Measurements from ENCODE around the gene SNTA1. TPM values are rescaled to one million over a fixed set of nuclear protein-coding genes. Genes with fewer than 3 reads are reported as not detected.

Gene SNTA1
- total RNA-seq, 1 experiment from 2014 or later, result 7.6 TPM

- H3K4me3 Mint-ChIP-seq (ENCODE audit: low read depth, unreplicated experiment), result no peak overlapping the region
- intact Hi-C loops (cut with micrococcal nuclease; ENCODE audit: unreplicated experiment), result no loop called here
- no peak for DNase-seq
- CTCF ChIA-PET, result no interaction called here
- no peaks in the 10 kb centered on the region for H3K4me1 Mint-ChIP-seq (ENCODE audit: low read depth, unreplicated experiment)
- H3K27me3 Mint-ChIP-seq (ENCODE audit: unreplicated experiment), result no peaks in the 10 kb centered on the region
- no TSS peak for BruUV-seq (replicated peaks)
- no peak for TF ChIP-seq CTCF (IDR thresholded peaks at IDR 0.05; ENCODE audit: unreplicated experiment)
- no peaks in the 10 kb centered on the region for H3K9me3 Mint-ChIP-seq (ENCODE audit: low read depth, unreplicated experiment)
- no peak overlapping the region for H3K27ac Mint-ChIP-seq (ENCODE audit: unreplicated experiment)
- peaks cover 45% of the 10 kb centered on the region for H3K36me3 Mint-ChIP-seq (ENCODE audit: insufficient read depth, unreplicated experiment)
Measured at GRCh38 chr20:33388268-33388667, 55.3 kb downstream of the SNTA1 start.

GRCh38 chr20:33387177-33387576, 56.4 kb downstream of the SNTA1 start:
- no peak for TF ChIP-seq CTCF (IDR thresholded peaks at IDR 0.05; ENCODE audit: unreplicated experiment)
- Mint-ChIP-seq H3K4me1 (ENCODE audit: low read depth, unreplicated experiment) (no peaks in the 10 kb centered on the region), H3K27ac (ENCODE audit: unreplicated experiment) (no peak overlapping the region), H3K27me3 (ENCODE audit: unreplicated experiment) (no peaks in the 10 kb centered on the region), H3K36me3 (ENCODE audit: insufficient read depth, unreplicated experiment) (peaks cover 42% of the 10 kb centered on the region), H3K9me3 (ENCODE audit: low read depth, unreplicated experiment) (no peaks in the 10 kb centered on the region), H3K4me3 (ENCODE audit: low read depth, unreplicated experiment) (no peak overlapping the region)
- no peak for DNase-seq
- CTCF ChIA-PET, result no interaction called here
- no TSS peak for BruUV-seq (replicated peaks)
- intact Hi-C loops (cut with micrococcal nuclease; ENCODE audit: unreplicated experiment), result no loop called here

- Mint-ChIP-seq H3K4me1 (ENCODE audit: low read depth, unreplicated experiment) (no peaks in the 10 kb centered on the region), H3K36me3 (ENCODE audit: insufficient read depth, unreplicated experiment) (peaks cover 38% of the 10 kb centered on the region), H3K9me3 (ENCODE audit: low read depth, unreplicated experiment) (no peaks in the 10 kb centered on the region), H3K4me3 (ENCODE audit: low read depth, unreplicated experiment) (no peak overlapping the region), H3K27ac (ENCODE audit: unreplicated experiment) (no peak overlapping the region), H3K27me3 (ENCODE audit: unreplicated experiment) (no peaks in the 10 kb centered on the region)
- CTCF ChIA-PET, result no interaction called here
- TF ChIP-seq CTCF (IDR thresholded peaks at IDR 0.05; ENCODE audit: unreplicated experiment), result no peak
- DNase-seq, result no peak
- no TSS peak for BruUV-seq (replicated peaks)
- intact Hi-C loops (cut with micrococcal nuclease; ENCODE audit: unreplicated experiment), result no loop called here
Measured at GRCh38 chr20:33386673-33387072, 56.9 kb downstream of the SNTA1 start.

DNA sequence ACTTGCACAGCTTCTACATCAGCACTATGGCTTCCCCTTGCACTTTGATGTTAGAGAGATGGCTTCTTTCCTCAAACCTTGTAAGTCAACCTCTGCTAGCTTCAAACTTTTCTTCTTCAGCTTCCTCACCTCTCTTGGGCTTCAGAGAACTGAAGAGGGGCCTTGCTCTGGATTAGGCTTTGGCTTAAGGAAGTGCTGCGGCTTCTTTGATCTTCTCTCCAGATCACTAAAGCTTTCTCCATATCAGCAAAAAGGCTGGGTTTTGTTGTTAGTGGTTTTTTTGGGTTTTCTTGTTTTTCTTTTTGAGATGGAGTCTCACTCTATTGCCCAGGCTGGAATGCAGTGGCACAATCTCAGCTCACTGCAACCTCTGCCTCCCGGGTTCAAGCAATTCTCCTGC, 66.2 kb downstream of the SNTA1 start:
- CTCF ChIA-PET, result no interaction called here

More for the DNA sequence above, 66.2 kb downstream of the SNTA1 start:
- Mint-ChIP-seq H3K4me3 (ENCODE audit: low read depth, unreplicated experiment) (no peak overlapping the region), H3K27ac (ENCODE audit: unreplicated experiment) (no peak overlapping the region), H3K27me3 (ENCODE audit: unreplicated experiment) (no peaks in the 10 kb centered on the region), H3K9me3 (ENCODE audit: low read depth, unreplicated experiment) (no peaks in the 10 kb centered on the region), H3K36me3 (ENCODE audit: insufficient read depth, unreplicated experiment) (peaks cover 40% of the 10 kb centered on the region), H3K4me1 (ENCODE audit: low read depth, unreplicated experiment) (peaks cover 20% of the 10 kb centered on the region)
- no peak for DNase-seq
- BruUV-seq (replicated peaks), result no TSS peak
- intact Hi-C loops (cut with micrococcal nuclease; ENCODE audit: unreplicated experiment), result no loop called here
- no peak for TF ChIP-seq CTCF (IDR thresholded peaks at IDR 0.05; ENCODE audit: unreplicated experiment)

Measured in Calu3 (cell line).